Measurements from ENCODE around the gene TAS2R13. TPM values are rescaled to one million over a fixed set of nuclear protein-coding genes. Genes with fewer than 3 reads are reported as not detected.

TAS2R13 gene
- total and polyA plus RNA-seq, 12 donors: 0.03 to 16.4 (median 1.6) TPM; not detected in 2

DNA sequence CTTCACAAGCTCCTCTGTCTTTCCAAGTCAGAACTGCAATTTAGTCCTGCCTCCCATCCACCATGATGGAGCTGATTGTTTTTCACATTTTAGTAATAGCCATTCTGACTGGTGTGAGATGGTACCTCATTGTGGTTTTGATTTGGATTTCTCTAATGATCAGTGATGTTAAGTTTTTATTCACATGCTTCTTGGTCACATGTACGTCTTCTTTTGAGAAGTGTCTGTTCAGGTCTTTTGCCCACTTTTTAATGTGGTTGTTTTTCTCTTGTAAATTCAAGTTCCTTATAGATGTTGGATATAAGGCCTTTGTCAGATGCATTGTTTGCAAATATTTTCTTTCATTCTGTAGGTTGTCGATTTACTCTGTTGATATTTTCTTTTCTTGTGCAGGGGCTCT is 33.8 kb upstream of the TAS2R13 start:
- no peaks in the 10 kb centered on the region for H3K4me1 ChIP-seq (replicated peaks in 1 of 2)
- no peaks in the 10 kb centered on the region for H3K9me3 ChIP-seq (replicated peaks in 1 of 3)
- H3K27ac ChIP-seq: no peak overlapping the region
- H3K4me3 ChIP-seq: no peak overlapping the region
- no peak for DNase-seq
- TF ChIP-seq, protein P1, sequence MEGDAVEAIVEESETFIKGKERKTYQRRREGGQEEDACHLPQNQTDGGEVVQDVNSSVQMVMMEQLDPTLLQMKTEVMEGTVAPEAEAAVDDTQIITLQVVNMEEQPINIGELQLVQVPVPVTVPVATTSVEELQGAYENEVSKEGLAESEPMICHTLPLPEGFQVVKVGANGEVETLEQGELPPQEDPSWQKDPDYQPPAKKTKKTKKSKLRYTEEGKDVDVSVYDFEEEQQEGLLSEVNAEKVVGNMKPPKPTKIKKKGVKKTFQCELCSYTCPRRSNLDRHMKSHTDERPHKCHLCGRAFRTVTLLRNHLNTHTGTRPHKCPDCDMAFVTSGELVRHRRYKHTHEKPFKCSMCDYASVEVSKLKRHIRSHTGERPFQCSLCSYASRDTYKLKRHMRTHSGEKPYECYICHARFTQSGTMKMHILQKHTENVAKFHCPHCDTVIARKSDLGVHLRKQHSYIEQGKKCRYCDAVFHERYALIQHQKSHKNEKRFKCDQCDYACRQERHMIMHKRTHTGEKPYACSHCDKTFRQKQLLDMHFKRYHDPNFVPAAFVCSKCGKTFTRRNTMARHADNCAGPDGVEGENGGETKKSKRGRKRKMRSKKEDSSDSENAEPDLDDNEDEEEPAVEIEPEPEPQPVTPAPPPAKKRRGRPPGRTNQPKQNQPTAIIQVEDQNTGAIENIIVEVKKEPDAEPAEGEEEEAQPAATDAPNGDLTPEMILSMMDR (IDR thresholded peaks at IDR 0.05): no peak
- no peak for TF ChIP-seq POLR2A (IDR thresholded peaks at IDR 0.05)
- no peaks in the 10 kb centered on the region for H3K36me3 ChIP-seq (replicated peaks in 1 of 2)
- WGBS, 4 donors: 96 to 97% (median 97%) methylated on average over 2 of the region's 2 CpGs
- intact Hi-C loops (cut with DNase I): no loop called here
- no peaks in the 10 kb centered on the region for H3K27me3 ChIP-seq

DNA sequence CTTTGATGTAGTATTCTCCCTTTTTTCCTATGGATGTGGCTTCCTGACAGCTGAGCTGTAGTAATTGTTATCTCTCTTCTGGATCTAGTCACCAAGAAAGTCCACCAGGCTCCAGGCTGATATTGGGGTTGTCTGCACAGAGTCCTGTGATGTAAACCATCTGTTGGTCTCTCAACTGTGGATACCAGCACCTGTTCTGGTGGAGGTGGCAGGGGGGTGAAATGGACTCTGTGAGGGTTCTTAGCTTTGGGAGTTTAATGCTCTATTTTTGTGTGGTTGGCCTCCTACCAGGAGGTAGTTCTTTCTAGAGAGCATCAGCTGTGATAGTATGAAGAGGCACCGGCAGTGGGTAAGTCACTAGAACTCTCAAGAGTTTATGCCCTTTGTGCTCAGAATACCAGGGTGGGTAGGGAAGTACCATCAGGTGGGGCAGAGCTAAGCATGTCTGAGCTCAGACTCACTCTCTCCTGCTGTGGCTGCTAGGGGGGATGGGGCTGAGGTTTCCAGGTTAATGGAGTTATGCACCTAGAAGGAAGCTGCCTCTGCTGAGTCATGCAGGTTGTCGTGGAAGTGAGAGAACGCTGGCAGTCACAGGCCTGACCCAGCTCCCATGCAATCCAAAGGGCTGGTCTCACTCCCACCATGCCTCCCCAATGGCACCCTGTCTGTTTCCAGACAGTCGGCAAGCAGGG is 32.7 kb upstream of the TAS2R13 start:
- WGBS, 4 donors: 75 to 89% (median 78%) methylated on average over 3 to 4 of the region's 4 CpGs

DNA sequence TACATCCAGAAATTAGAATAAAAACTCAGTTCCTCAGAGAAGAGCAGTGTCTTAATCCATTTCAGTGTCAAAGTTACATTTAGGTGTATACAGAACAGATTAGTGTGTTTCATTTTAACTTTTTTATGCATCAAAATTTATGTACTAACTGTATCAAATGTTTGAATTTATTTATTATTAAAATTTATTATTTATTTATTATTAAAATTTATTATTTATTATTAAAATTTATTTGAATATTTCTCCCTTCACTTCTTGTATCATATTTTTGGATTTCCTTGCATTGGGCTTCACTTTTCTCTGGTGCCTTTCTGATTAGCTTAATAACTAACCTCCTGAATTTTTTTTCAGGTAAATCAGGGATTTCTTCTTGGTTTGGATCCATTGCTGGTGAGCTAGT is 32.0 kb upstream of the TAS2R13 start:
- no peaks in the 10 kb centered on the region for H3K36me3 ChIP-seq (replicated peaks in 1 of 2)
- DNase-seq: no peak
- no peaks in the 10 kb centered on the region for H3K4me1 ChIP-seq (replicated peaks in 1 of 2)
- no peaks in the 10 kb centered on the region for H3K9me3 ChIP-seq (replicated peaks in 1 of 3)
- intact Hi-C loops (cut with DNase I): no loop called here
- H3K27ac ChIP-seq: no peak overlapping the region
- TF ChIP-seq, protein P1 (IDR thresholded peaks at IDR 0.05): no peak
- TF ChIP-seq POLR2A (IDR thresholded peaks at IDR 0.05): no peak
- H3K4me3 ChIP-seq: no peak overlapping the region
- no peaks in the 10 kb centered on the region for H3K27me3 ChIP-seq

More for the DNA sequence above, 32.7 kb upstream of the TAS2R13 start:
- no peak overlapping the region for H3K4me3 ChIP-seq
- DNase-seq: no peak
- no peak overlapping the region for H3K27ac ChIP-seq
- no peaks in the 10 kb centered on the region for H3K9me3 ChIP-seq (replicated peaks in 1 of 3)
- no peaks in the 10 kb centered on the region for H3K36me3 ChIP-seq (replicated peaks in 1 of 2)
- TF ChIP-seq, protein P1 (IDR thresholded peaks at IDR 0.05): no peak
- H3K27me3 ChIP-seq: no peaks in the 10 kb centered on the region
- no peaks in the 10 kb centered on the region for H3K4me1 ChIP-seq (replicated peaks in 1 of 2)
- intact Hi-C loops (cut with DNase I): no loop called here

DNA sequence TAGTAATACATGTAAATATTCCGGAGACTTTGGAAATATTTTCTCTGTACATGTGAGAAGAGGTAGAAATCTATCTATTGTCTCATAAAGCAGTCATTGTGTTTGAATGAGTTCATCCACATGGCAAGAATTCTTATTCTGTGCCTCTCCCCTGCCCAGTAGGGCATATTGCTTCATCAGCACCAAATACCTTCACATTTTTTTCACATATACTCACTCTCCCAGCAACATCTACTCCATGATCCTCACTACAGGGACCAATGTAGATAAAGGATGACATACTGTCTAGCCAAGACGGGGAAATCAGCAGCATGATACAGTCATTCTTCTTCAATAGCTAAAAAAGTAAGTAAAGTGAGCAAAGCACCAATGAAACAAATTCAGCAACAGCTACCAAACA is 31.0 kb upstream of the TAS2R13 start:
- WGBS, 4 donors: 86 to 95% (median 94%) methylated on average over 2 of the region's 2 CpGs
- Histone ChIP-seq H3K4me1 (replicated peaks in 1 of 2) (no peaks in the 10 kb centered on the region), H3K27me3 (no peaks in the 10 kb centered on the region), H3K9me3 (replicated peaks in 1 of 3) (no peaks in the 10 kb centered on the region), H3K4me3 (no peak overlapping the region), H3K27ac (no peak overlapping the region), H3K36me3 (replicated peaks in 1 of 2) (no peaks in the 10 kb centered on the region)
- intact Hi-C loops (cut with DNase I): no loop called here
- TF ChIP-seq, protein P1 (IDR thresholded peaks at IDR 0.05): no peak
- TF ChIP-seq POLR2A (IDR thresholded peaks at IDR 0.05): no peak
- no peak for DNase-seq
